ENCODE results near the gene MBLAC1. TPM values are rescaled to one million over a fixed set of nuclear protein-coding genes. Genes with fewer than 3 reads are reported as not detected.

Gene MBLAC1
- total and polyA plus RNA-seq, 8 donors = 1.1 to 3.7 (median 1.9) TPM

GRCh38 chr7:100158229-100159098 is 31.7 kb downstream of the MBLAC1 start, which contains the start of gene TRAPPC14:
TSS of gene TRAPPC14 (minus strand) at chr7:100158723. CDS start at chr7:100158499, 224 bp downstream.
- TF ChIP-seq CTCF (IDR thresholded peaks at IDR 0.05) = no peak
- no peak for FAIRE-seq
- intact Hi-C loops (cut with DNase I) = no loop called here
- H3K36me3 ChIP-seq = no peaks in the 10 kb centered on the region
- peaks cover 0 to 6% (median 0%) of the 10 kb centered on the region in 3 donors for H3K4me1 ChIP-seq
- H3K9me3 ChIP-seq = no peaks in the 10 kb centered on the region
- 0 to 1% methylated on average over 60 to 87 of the region's 87 CpGs for WGBS, 2 donors
- H3K27ac ChIP-seq = peak within 1 kb of the TSS; percentile 1 to 69 (median 53)
- DNase-seq = peak; percentile 85 to 95 (median 92)
- H3K27me3 ChIP-seq = no peaks in the 10 kb centered on the region
- ATAC-seq = peak; percentile 90 to 96 (median 94)
- peak within 1 kb of the TSS; percentile 71 to 95 (median 80) for H3K4me3 ChIP-seq

- DNase-seq = no peak
- 69 to 70% methylated on average over 7 of the region's 7 CpGs for WGBS, 2 donors
- H3K4me3 ChIP-seq = peak overlapping the region; percentile 71 to 95 (median 80)
- intact Hi-C loops (cut with DNase I) = no loop called here
- no peaks in the 10 kb centered on the region for H3K36me3 ChIP-seq
- peak overlapping the region in 3 of 4 donors; percentile 1 to 69 (median 53) for H3K27ac ChIP-seq
- TF ChIP-seq CTCF (IDR thresholded peaks at IDR 0.05) = no peak
- peaks cover 0 to 6% (median 0%) of the 10 kb centered on the region in 3 donors for H3K4me1 ChIP-seq
- FAIRE-seq = no peak
- no peak for ATAC-seq
- H3K9me3 ChIP-seq = no peaks in the 10 kb centered on the region
- H3K27me3 ChIP-seq = no peaks in the 10 kb centered on the region
These were observed 32.4 kb downstream of the MBLAC1 start for GRCh38 chr7:100159099-100159623.

- H3K4me1 ChIP-seq = peaks cover 0 to 6% (median 0%) of the 10 kb centered on the region in 3 donors
- no peaks in the 10 kb centered on the region for H3K36me3 ChIP-seq
- DNase-seq (no peak), FAIRE-seq (no peak), ATAC-seq (no peak)
- TF ChIP-seq CTCF (IDR thresholded peaks at IDR 0.05) = no peak
- intact Hi-C loops (cut with DNase I) = no loop called here
- H3K4me3 ChIP-seq = no peak overlapping the region
- WGBS, 2 donors = 89 to 91% methylated on average over 18 of the region's 18 CpGs
- no peak overlapping the region for H3K27ac ChIP-seq
- no peaks in the 10 kb centered on the region for H3K27me3 ChIP-seq
- no peaks in the 10 kb centered on the region for H3K9me3 ChIP-seq
These were observed 33.3 kb downstream of the MBLAC1 start for GRCh38 chr7:100160067-100160466.

GRCh38 chr7:100163006-100163531 is 36.3 kb downstream of the MBLAC1 start:
- FAIRE-seq (no peak), DNase-seq (no peak), ATAC-seq (no peak)
- TF ChIP-seq CTCF (IDR thresholded peaks at IDR 0.05) = no peak
- no peaks in the 10 kb centered on the region for H3K36me3 ChIP-seq
- peaks cover 0 to under 1% (median 0%) of the 10 kb centered on the region in 3 donors for H3K4me1 ChIP-seq
- 52 to 67% methylated on average over 6 of the region's 6 CpGs for WGBS, 2 donors
- no peaks in the 10 kb centered on the region for H3K27me3 ChIP-seq
- H3K27ac ChIP-seq = no peak overlapping the region
- intact Hi-C loops (cut with DNase I) = no loop called here
- no peaks in the 10 kb centered on the region for H3K9me3 ChIP-seq
- H3K4me3 ChIP-seq = no peak overlapping the region
